T-helper 2 cell treated with Interferon-gamma antibody and Interleukin-4, amounts not matched to agents 5 μg/mL and 100 μg/mL, for 36 hours (primary cell): ENCODE results near the gene STH.

Experiments used
- DNase-seq: peaks from one replicate; pipeline ENCODE4 v3.0.0; 2021; ENCODE audit warnings: low spot score
- H3K27ac Mint-ChIP-seq: one replicate; pipeline ENCODE4 v1.8.0; 2021; ENCODE audit warnings: mild to moderate bottlenecking, mixed read lengths
- H3K27me3 Mint-ChIP-seq: one replicate; pipeline ENCODE4 v1.8.0; 2021; ENCODE audit warnings: low read depth, mixed read lengths
- H3K36me3 Mint-ChIP-seq: one replicate; pipeline ENCODE4 v1.8.0; 2021; ENCODE audit warnings: low read depth, mixed read lengths
- H3K4me1 Mint-ChIP-seq: one replicate; pipeline ENCODE4 v1.8.0; 2021; ENCODE audit warnings: low read depth, mixed read lengths
- H3K4me3 Mint-ChIP-seq: one replicate; pipeline ENCODE4 v1.8.0; 2022; ENCODE audit warnings: mild to moderate bottlenecking, moderate library complexity, mixed read lengths
- H3K9me3 Mint-ChIP-seq: one replicate; pipeline ENCODE4 v1.8.0; 2021; ENCODE audit warnings: mixed read lengths

STH gene

DNA sequence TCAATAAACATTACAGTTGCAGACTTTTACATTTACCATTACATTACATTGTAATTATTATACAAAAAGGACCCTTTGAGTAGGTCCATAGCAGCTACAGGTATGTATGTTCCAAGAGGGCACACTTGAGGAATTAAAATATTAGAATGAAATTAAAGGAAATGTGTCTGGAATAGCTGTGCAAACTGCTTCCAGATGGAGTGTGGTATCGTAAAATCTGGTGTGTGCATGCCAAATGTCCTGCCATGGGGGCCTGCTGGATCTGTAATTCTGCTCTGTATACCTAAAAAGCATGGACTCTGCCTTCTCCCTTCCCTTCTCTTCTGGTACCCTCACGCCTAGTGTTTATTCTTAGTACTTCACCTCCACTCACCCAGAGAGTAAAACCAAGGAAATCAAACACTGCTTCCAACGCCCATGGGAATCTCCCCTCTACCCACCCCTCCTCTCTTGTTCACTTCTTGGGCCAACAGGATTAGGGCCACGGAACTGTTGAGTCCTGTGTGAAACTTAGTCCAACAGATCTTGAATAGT is 38.7 kb downstream of the STH start:
- no peak for DNase-seq
- peaks cover 55% of the 10 kb centered on the region for H3K36me3 Mint-ChIP-seq

DNA sequence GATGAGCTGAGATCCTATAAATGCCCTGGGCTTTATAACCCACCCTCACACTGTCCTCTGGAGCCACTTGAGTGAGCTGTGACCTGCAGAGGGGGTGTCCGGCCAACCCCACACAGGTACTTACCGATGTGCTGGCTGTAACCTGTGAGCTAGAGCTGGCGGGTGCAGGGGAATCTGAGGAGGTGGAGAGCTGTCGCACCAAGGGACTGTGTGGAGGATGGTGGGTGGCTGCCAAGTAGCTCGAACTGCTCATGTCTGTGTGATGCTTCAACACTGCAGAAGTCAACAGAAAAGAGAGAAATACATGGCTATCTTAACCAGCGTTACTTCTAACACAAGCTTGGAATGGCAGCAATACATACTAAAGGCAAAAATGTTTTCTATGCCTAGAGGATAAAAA is 39.4 kb downstream of the STH start:
- peaks cover 10% of the 10 kb centered on the region for H3K4me1 Mint-ChIP-seq
- H3K9me3 Mint-ChIP-seq = no peaks in the 10 kb centered on the region
- no peak overlapping the region for H3K4me3 Mint-ChIP-seq
- no peaks in the 10 kb centered on the region for H3K27me3 Mint-ChIP-seq
- peaks cover 50% of the 10 kb centered on the region for H3K36me3 Mint-ChIP-seq
- DNase-seq = no peak
- no peak overlapping the region for H3K27ac Mint-ChIP-seq

More for the DNA sequence above, 38.7 kb downstream of the STH start:
- H3K4me1 Mint-ChIP-seq = peaks cover 10% of the 10 kb centered on the region
- H3K27ac Mint-ChIP-seq = no peak overlapping the region
- H3K4me3 Mint-ChIP-seq = no peak overlapping the region
- no peaks in the 10 kb centered on the region for H3K27me3 Mint-ChIP-seq
- H3K9me3 Mint-ChIP-seq = no peaks in the 10 kb centered on the region

DNA sequence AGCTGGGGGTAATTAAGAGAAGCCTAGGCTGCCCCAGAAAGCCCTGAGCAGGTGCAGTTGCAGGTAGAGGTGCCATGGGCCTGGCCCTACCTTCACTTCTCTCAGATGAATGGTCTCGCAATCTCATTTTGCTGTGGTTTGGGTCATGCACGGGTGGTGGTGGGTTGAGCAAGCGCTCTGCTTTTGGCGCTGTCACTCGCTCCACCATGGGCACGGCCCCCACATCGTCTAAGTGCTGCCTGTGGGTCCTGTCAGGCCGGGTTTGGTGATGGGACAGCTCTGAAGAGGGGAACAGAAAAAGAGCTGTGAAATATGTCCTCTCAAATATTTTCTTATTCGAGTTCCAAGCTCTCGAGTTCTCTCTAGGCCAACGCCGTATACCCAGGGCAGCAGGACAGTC is 39.9 kb downstream of the STH start:
- no peak overlapping the region for H3K27ac Mint-ChIP-seq
- H3K4me1 Mint-ChIP-seq = peaks cover 10% of the 10 kb centered on the region
- H3K27me3 Mint-ChIP-seq = no peaks in the 10 kb centered on the region
- no peaks in the 10 kb centered on the region for H3K9me3 Mint-ChIP-seq
- DNase-seq = no peak
- peaks cover 52% of the 10 kb centered on the region for H3K36me3 Mint-ChIP-seq
- H3K4me3 Mint-ChIP-seq = no peak overlapping the region

DNA sequence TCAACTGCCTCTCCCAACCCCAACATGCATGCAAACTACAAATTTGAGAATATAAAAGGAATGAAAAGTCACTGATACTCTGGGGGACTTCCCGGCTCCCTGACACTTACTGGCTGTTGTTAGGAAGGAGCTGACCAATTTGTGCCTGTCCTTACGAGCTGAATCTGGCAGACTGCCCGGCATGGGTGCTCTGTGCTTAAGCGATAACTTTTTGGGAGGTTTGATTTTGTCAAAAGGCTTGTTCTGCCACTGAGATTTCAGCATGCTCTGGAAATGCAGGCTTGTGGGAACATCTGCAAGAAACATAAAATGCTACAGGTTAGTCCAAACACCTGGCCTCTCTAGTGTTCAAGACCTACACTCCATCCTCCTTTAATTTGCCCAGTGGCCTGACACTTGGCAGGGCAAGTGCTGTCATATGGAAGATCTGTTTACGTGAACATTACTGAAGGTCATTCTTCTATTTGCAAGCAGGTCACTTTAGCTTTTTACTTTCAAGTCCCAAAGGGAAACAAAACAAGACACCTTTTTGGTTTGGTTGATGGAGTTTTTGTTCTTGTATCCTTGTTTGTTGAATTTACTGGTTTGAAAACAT is 40.6 kb downstream of the STH start:
- DNase-seq = no peak
- no peaks in the 10 kb centered on the region for H3K9me3 Mint-ChIP-seq
- no peaks in the 10 kb centered on the region for H3K27me3 Mint-ChIP-seq
- H3K4me3 Mint-ChIP-seq = no peak overlapping the region
- no peak overlapping the region for H3K27ac Mint-ChIP-seq
- peaks cover 11% of the 10 kb centered on the region for H3K4me1 Mint-ChIP-seq
- H3K36me3 Mint-ChIP-seq = peaks cover 55% of the 10 kb centered on the region

DNA sequence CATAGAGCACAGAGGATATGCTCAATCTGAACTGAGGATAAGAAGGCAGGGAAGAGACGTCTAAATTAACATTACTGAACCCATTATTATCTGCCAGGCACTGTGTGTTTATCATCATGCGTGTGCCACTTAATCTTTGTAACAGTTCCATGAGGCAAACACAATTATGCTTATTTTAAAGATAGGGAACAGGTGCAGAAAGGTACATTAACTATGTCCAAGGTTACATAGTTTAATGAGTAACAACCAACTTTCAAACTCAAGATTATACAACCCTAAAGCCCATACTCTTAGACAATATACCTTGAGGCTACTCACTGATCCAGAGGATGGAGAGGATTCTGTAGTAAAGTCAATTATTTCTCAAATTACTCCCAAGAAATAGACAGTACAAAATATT is 43.2 kb downstream of the STH start:
- H3K27ac Mint-ChIP-seq = no peak overlapping the region
- H3K9me3 Mint-ChIP-seq = no peaks in the 10 kb centered on the region
- peaks cover 54% of the 10 kb centered on the region for H3K36me3 Mint-ChIP-seq

DNA sequence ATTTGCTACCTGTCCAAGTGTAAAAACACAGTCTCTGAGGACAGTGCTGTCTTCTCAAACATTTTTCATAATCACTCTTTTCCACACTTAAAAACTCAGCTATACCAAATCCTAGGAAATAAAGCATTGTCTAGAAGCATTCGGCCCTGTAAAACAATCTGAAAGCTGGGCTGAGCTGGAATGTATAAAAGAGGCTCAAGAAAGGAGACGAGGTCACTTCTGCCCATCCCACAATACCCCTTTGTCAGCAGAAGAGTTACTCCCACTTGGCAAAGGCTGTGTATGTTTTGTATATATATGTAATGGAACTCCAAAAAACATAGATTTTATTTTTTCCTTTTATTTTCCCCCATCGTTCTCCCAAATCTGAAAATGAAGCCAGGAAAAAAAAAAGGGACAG is 43.9 kb downstream of the STH start:
- no peak for DNase-seq
- Mint-ChIP-seq H3K27ac (no peak overlapping the region), H3K9me3 (no peaks in the 10 kb centered on the region), H3K27me3 (no peaks in the 10 kb centered on the region), H3K4me1 (peaks cover 8% of the 10 kb centered on the region), H3K4me3 (no peak overlapping the region), H3K36me3 (peaks cover 58% of the 10 kb centered on the region)

More for the DNA sequence above, 43.2 kb downstream of the STH start:
- Mint-ChIP-seq H3K27me3 (no peaks in the 10 kb centered on the region), H3K4me1 (peaks cover 9% of the 10 kb centered on the region), H3K4me3 (no peak overlapping the region)
- DNase-seq = no peak

DNA sequence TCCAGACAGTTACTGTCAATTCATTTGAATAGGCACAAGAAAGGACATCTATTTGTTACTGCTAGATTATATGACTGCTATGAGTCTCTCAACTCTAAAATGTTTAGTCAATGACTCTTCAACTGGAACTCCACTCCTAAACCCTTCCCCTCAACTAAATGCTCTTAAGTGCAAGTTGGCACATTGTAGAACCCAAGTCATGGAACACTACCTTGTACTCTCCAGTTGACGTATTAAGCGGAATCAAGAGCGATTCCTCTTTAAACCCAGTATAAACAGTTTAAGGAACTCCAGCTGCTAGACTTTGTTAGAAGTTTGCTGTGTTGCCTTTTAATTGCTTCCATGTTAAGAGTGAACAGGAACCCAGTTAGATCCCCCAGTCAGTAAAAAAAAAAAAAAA is 44.6 kb downstream of the STH start:
- Mint-ChIP-seq H3K4me3 (no peak overlapping the region), H3K9me3 (no peaks in the 10 kb centered on the region), H3K36me3 (peaks cover 55% of the 10 kb centered on the region), H3K27me3 (no peaks in the 10 kb centered on the region), H3K27ac (no peak overlapping the region), H3K4me1 (peaks cover 7% of the 10 kb centered on the region)
- no peak for DNase-seq

DNA sequence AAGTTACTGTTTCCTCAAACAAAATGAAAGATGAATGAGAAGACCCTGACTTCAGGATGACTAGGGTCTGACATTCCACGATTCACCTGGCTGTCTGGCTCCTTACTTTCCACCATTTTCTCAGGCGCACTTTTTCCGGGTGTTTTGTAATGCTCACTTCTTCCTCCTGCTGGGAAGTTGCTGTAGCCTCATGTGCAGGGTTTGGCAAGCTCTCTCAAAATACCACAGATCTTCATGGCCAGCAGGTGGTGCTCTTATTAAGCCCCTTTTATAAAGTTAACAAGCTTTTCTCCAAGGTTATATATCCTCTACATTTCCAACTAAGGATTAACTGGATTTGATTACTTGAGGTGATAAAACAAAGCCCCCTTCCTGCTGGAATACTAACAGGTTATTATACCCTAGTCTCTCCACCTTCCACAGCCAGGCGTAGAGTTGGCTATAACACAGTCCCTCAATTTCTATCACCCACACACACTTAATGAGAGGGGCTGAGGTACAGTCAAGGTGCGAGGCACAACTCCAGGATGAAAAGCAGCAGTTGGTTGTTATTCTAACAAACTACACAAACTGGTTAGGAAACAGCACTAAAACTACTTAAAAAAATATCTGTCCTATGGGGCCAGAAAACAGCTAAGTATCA is 45.4 kb downstream of the STH start:
- H3K36me3 Mint-ChIP-seq = peaks cover 54% of the 10 kb centered on the region
- H3K27me3 Mint-ChIP-seq = no peaks in the 10 kb centered on the region
- DNase-seq = no peak
- no peak overlapping the region for H3K4me3 Mint-ChIP-seq
- H3K9me3 Mint-ChIP-seq = no peaks in the 10 kb centered on the region
- peaks cover 7% of the 10 kb centered on the region for H3K4me1 Mint-ChIP-seq
- no peak overlapping the region for H3K27ac Mint-ChIP-seq

DNA sequence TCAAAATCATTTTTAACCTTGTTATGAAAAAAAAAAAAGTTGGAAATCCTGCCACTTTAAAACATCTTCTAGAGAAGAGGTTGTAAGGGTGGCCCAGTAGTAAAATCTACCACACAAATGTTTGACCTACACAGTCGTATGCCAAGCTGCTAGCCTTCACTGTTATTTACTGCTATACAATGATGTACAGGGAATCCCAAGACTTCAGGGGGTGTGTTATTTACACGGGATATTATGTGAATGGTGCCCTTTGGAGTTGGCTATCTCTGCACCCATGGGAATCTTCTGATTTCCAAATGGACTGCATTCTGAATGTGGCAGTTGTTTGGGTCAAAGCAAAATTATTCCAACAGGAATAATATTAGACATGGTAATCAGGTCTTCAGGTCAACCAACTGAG is 45.9 kb downstream of the STH start:
- Mint-ChIP-seq H3K4me1 (peaks cover 7% of the 10 kb centered on the region), H3K27me3 (no peaks in the 10 kb centered on the region), H3K36me3 (peaks cover 54% of the 10 kb centered on the region), H3K9me3 (no peaks in the 10 kb centered on the region), H3K27ac (no peak overlapping the region), H3K4me3 (no peak overlapping the region)
- no peak for DNase-seq

DNA sequence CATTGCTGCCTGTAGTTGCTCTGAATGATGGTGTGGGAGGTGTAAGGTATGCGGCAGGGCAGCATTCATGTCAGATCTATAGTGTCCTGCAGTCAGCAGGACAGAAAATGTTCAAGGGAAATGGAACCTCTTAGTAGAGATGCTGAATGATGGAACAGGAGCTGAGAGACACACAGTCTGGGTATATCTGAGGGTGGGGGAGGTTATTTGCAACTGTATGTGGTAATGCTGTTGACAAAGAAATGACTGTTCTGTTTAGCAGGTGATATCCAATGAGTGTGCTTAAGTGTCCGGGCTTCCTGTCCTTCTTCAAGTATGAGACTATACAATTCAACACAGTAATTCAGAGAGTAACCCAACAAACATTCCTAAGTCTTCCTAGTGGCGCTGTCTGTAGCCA is 46.6 kb downstream of the STH start:
- H3K36me3 Mint-ChIP-seq = peaks cover 55% of the 10 kb centered on the region
- no peaks in the 10 kb centered on the region for H3K9me3 Mint-ChIP-seq
- no peak for DNase-seq
- H3K27me3 Mint-ChIP-seq = no peaks in the 10 kb centered on the region
- H3K4me3 Mint-ChIP-seq = no peak overlapping the region
- H3K4me1 Mint-ChIP-seq = peaks cover 7% of the 10 kb centered on the region
- H3K27ac Mint-ChIP-seq = no peak overlapping the region

DNA sequence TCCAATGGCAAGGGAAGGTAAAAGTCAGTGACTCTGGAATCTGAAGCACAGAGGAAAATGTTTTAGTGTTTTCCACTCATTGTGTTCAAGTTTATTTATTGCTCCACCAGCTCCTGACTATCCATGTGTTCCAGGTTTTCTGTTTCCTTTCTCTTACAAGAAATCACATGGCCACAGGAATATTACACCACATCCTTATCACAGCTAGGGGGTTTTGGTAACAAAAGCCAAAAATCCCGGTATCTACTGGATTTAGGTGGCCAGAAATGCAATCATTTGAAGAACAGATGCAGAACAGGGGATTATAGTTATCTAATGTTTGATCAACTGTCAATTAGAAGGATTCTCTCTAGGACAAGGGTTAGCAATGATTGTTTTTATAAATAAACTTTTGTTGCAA is 47.9 kb downstream of the STH start:
- Mint-ChIP-seq H3K4me1 (peaks cover 14% of the 10 kb centered on the region), H3K27me3 (no peaks in the 10 kb centered on the region), H3K9me3 (no peaks in the 10 kb centered on the region), H3K4me3 (no peak overlapping the region), H3K36me3 (peaks cover 64% of the 10 kb centered on the region), H3K27ac (no peak overlapping the region)
- no peak for DNase-seq

DNA sequence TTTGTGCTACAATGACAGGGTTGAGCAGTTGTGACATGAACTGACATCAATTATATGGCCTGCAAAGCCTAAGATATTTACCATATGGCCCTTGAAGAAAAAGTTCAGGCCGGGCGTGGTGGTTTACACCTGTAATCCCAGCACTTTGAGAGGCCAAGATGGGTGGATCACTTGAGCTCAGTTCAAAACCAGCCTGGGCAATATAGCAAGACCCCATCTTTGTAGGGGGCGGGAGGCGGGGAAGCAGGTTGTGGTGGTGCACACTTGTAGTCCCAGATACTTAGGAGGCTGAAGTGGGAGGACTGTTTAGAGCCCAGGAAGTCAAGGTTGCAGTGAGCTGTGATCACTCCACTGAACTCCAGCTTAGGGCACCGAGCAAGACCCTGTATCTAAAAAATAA is 48.3 kb downstream of the STH start:
- H3K9me3 Mint-ChIP-seq = no peaks in the 10 kb centered on the region
- H3K4me3 Mint-ChIP-seq = no peak overlapping the region
- no peak for DNase-seq
- no peak overlapping the region for H3K27ac Mint-ChIP-seq
- H3K36me3 Mint-ChIP-seq = peaks cover 65% of the 10 kb centered on the region
- peaks cover 16% of the 10 kb centered on the region for H3K4me1 Mint-ChIP-seq
- H3K27me3 Mint-ChIP-seq = no peaks in the 10 kb centered on the region

DNA sequence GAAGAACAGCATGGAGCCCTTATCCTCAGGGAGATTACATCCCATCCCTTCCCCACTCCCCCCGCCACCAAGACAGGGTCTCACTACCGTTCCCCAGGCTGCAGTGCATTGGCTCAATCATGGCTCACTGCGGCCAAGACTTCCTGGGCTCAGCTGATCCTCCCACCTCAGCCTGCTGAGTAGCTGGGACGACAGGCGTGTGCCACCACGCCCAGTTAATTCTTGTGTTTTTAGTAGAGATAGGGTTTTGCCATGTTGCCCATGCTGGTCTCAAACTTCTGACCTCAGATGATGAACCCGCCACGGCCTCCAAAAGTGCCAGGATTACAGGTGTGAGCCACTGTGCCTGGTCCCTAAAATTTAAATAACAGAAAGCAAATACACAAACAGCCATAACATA is 48.8 kb downstream of the STH start:
- Mint-ChIP-seq H3K4me3 (no peak overlapping the region), H3K27ac (no peak overlapping the region), H3K9me3 (no peaks in the 10 kb centered on the region), H3K4me1 (peaks cover 16% of the 10 kb centered on the region), H3K27me3 (no peaks in the 10 kb centered on the region), H3K36me3 (peaks cover 66% of the 10 kb centered on the region)
- no peak for DNase-seq
